Caco-2 (cell line): Measurements from ENCODE around the gene DHFR. TPM values are rescaled to one million over a fixed set of nuclear protein-coding genes. Genes with fewer than 3 reads are reported as not detected.

ENCODE experiments used
- BruUV-seq: library from RNA; stranded (reverse); fragments of 400-500 nt; replicated peaks from 2 replicates; lab custom pipeline; 2021; lab: Mats Ljungman, UMichigan
- CTCF ChIA-PET: fragments of 300-600 bp; sonication (Branson Sonifier 250); formaldehyde crosslinking; loops from one replicate; lab custom pipeline; 2022; ENCODE audit warnings: antibody characterized with exemption; lab: Charles Lee
- POLR2A ChIA-PET: fragments of 300-600 bp; sonication (Branson Sonifier 250); formaldehyde crosslinking; loops from one replicate; lab custom pipeline; 2022; ENCODE audit warnings: antibody characterized with exemption; lab: Charles Lee
- DNase-seq, 2 experiments: peaks; one replicate each; pipeline versions ENCODE4 v3.0.0 to v3.0.0-alpha.2; 2020 to 2022
- H3K27me3 ChIP-seq: replicated peaks from 2 replicates; pipeline ENCODE4 v1.6.0; 2011; ENCODE audit warnings: low read length; ENCODE audit not compliant: control insufficient read depth, insufficient read depth
- H3K36me3 ChIP-seq: 2 replicates; pipeline ENCODE4 v1.5.1; 2011; ENCODE audit warnings: low read length; ENCODE audit not compliant: control insufficient read depth, insufficient read depth
- H3K4me1 ChIP-seq: fragments of 250-450 bp; sonication (Bioruptor Pico); 2 replicates; pipeline ENCODE4 v1.5.1; 2020; ENCODE audit warnings: mild to moderate bottlenecking
- H3K4me3 ChIP-seq: 2 replicates; pipeline ENCODE4 v1.5.1; 2011; ENCODE audit warnings: low read depth, mild to moderate bottlenecking, control low read depth, low read length
- H3K9me3 ChIP-seq: fragments of 250-450 bp; sonication (Bioruptor Pico); 2 replicates; pipeline ENCODE4 v1.5.1; 2020; ENCODE audit warnings: mild to moderate bottlenecking, moderate library complexity
- H3K27ac Mint-ChIP-seq: one replicate; pipeline ENCODE4 v1.8.0; 2022; ENCODE audit warnings: mixed read lengths; ENCODE audit not compliant: unreplicated experiment
- H3K27me3 Mint-ChIP-seq: one replicate; pipeline ENCODE4 v1.8.0; 2022; ENCODE audit warnings: mixed read lengths; ENCODE audit not compliant: insufficient read depth, unreplicated experiment
- H3K36me3 Mint-ChIP-seq: one replicate; pipeline ENCODE4 v1.8.0; 2022; ENCODE audit warnings: mild to moderate bottlenecking, mixed read lengths; ENCODE audit not compliant: insufficient read depth, unreplicated experiment
- H3K4me1 Mint-ChIP-seq: one replicate; pipeline ENCODE4 v1.8.0; 2022; ENCODE audit warnings: low read depth, mixed read lengths; ENCODE audit not compliant: unreplicated experiment
- H3K4me3 Mint-ChIP-seq: one replicate; pipeline ENCODE4 v1.8.0; 2022; ENCODE audit warnings: mild to moderate bottlenecking, moderate library complexity, mixed read lengths; ENCODE audit not compliant: unreplicated experiment
- H3K9me3 Mint-ChIP-seq: one replicate; pipeline ENCODE4 v1.8.0; 2022; ENCODE audit warnings: mixed read lengths; ENCODE audit not compliant: unreplicated experiment
- intact Hi-C: fragments of 100-400 bp; cut with micrococcal nuclease; formaldehyde crosslinking; loops from one replicate; pipeline ENCODE4 v1.10.0; 2022; ENCODE audit not compliant: unreplicated experiment
- total RNA-seq: library from RNA; stranded (reverse); gene quantifications from 2 replicates; pipeline ENCODE4 v1.2.3, GENCODE V29; 2022
- TF ChIP-seq, protein P1 (sequence below), 2 experiments: fragments of 200-600 bp in 1 of 2; IDR thresholded peaks; 1 replicate in 1 of 2; 2 replicates in 1 of 2; pipeline versions ENCODE4 v1.5.1 to v1.8.0; 2011 to 2022; ENCODE audit warnings: antibody characterized with exemption in 1 of 2, control low read depth in 1 of 2, inconsistent platforms in 1 of 2, low read depth in 1 of 2, low read length in 1 of 2, mild to moderate bottlenecking in 1 of 2, moderate library complexity in 1 of 2; ENCODE audit not compliant: insufficient read depth in 1 of 2, severe bottlenecking in 1 of 2, unreplicated experiment in 1 of 2

DHFR gene
- total RNA-seq, 1 experiment from 2014 or later: 57.2 TPM

GRCh38 chr5:80634193-80634592 lies 20.6 kb downstream of the DHFR start:
- Histone ChIP-seq H3K27me3 (no peaks in the 10 kb centered on the region), H3K4me3 (no peak overlapping the region), H3K9me3 (no peaks in the 10 kb centered on the region), H3K4me1 (no peaks in the 10 kb centered on the region), H3K36me3 (no peaks in the 10 kb centered on the region)
- Mint-ChIP-seq H3K27ac (no peak overlapping the region), H3K9me3 (no peaks in the 10 kb centered on the region), H3K4me1 (peaks cover 12% of the 10 kb centered on the region), H3K36me3 (peaks cover 45% of the 10 kb centered on the region), H3K4me3 (no peak overlapping the region), H3K27me3 (no peaks in the 10 kb centered on the region)
- no TSS peak for BruUV-seq
- ChIA-PET POLR2A (no interaction called here), CTCF (no interaction called here)
- TF ChIP-seq, protein P1, sequence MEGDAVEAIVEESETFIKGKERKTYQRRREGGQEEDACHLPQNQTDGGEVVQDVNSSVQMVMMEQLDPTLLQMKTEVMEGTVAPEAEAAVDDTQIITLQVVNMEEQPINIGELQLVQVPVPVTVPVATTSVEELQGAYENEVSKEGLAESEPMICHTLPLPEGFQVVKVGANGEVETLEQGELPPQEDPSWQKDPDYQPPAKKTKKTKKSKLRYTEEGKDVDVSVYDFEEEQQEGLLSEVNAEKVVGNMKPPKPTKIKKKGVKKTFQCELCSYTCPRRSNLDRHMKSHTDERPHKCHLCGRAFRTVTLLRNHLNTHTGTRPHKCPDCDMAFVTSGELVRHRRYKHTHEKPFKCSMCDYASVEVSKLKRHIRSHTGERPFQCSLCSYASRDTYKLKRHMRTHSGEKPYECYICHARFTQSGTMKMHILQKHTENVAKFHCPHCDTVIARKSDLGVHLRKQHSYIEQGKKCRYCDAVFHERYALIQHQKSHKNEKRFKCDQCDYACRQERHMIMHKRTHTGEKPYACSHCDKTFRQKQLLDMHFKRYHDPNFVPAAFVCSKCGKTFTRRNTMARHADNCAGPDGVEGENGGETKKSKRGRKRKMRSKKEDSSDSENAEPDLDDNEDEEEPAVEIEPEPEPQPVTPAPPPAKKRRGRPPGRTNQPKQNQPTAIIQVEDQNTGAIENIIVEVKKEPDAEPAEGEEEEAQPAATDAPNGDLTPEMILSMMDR (IDR thresholded peaks at IDR 0.05; ENCODE audit: insufficient read depth in 1 of 2, low read depth in 1 of 2, low read length in 1 of 2, severe bottlenecking in 1 of 2, unreplicated experiment in 1 of 2): no peak
- intact Hi-C loops: no loop called here
- no peak for DNase-seq

DNA sequence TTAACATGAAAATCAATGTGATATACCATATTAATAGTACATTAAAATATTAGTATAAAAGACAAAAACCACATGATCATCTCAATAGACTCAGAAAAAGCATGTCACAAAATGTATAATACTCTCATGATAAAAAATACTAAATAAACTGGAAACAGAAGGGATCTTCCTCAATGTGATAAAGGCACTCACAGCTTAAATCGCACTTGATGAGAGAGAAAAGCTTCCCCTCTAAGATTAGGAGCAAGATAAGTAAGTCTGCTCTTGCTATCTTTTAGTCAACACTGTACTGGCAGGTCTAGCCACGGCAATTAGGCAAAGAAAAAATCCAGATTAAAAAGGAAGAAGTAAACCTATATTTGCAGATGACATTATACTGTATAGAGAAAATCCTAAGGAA lies 22.1 kb downstream of the DHFR start:
- BruUV-seq: no TSS peak
- ChIA-PET CTCF (no interaction called here), POLR2A (no interaction called here)
- no peaks in the 10 kb centered on the region for H3K9me3 Mint-ChIP-seq
- peaks cover 12% of the 10 kb centered on the region for H3K4me1 Mint-ChIP-seq
- Histone ChIP-seq H3K27me3 (no peaks in the 10 kb centered on the region), H3K36me3 (no peaks in the 10 kb centered on the region), H3K9me3 (no peaks in the 10 kb centered on the region), H3K4me3 (no peak overlapping the region), H3K4me1 (no peaks in the 10 kb centered on the region)
- H3K27ac Mint-ChIP-seq: no peak overlapping the region
- DNase-seq: no peak
- intact Hi-C loops: no loop called here
- H3K36me3 Mint-ChIP-seq: peaks cover 35% of the 10 kb centered on the region
- no peaks in the 10 kb centered on the region for H3K27me3 Mint-ChIP-seq
- H3K4me3 Mint-ChIP-seq: no peak overlapping the region
- TF ChIP-seq, protein P1 (IDR thresholded peaks at IDR 0.05; ENCODE audit: insufficient read depth in 1 of 2, low read depth in 1 of 2, low read length in 1 of 2, severe bottlenecking in 1 of 2, unreplicated experiment in 1 of 2): no peak

DNA sequence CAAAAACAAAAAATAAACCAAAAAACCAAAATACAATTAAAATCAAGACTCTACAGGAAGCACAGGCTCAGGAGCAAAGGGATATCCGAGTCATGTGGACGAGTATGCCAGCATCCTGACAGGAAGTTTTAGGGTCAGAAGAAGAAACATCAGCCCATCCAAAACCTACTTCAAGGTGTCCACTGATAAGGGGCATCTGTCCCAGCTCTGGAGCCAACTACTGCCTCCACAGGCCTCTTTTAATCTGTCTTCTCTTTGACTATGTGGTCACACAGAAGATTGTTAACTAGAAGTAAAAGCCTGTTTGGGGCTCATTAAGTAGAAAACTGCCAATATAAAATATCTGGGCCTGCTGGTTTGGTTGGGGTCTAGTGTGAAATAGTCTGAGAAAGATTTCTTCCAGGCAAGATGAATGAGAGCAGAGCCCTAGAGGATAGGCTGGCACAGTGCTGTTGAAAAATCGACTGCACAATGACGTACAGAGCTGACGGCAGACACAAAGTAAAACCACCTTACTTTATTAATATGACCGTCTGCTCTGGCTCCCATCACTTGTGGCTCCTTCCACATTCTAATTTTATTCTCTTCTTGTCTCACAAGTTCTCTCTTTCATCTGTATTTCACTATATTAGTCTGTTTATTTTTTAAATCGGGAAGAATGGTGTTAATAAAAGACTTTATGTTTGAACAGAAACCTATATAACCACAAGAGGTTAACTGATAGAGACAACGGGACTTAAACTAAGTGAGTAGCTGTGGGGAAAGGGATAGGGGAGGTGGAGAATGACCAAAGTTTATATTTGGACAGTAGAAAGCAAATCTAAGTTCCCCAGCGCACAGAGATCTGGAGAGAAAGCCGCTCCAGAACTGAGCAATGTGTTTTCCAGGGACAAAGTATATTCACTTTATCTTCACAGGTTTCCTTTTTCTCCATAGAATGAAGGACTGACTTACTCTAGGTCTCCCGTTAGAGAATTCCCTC lies 23.2 kb downstream of the DHFR start:
- Mint-ChIP-seq H3K4me3 (no peak overlapping the region), H3K27ac (no peak overlapping the region), H3K27me3 (no peaks in the 10 kb centered on the region), H3K9me3 (no peaks in the 10 kb centered on the region), H3K36me3 (peaks cover 28% of the 10 kb centered on the region), H3K4me1 (peaks cover 12% of the 10 kb centered on the region)
- TF ChIP-seq, protein P1 (IDR thresholded peaks at IDR 0.05; ENCODE audit: insufficient read depth in 1 of 2, low read depth in 1 of 2, low read length in 1 of 2, severe bottlenecking in 1 of 2, unreplicated experiment in 1 of 2): no peak
- H3K4me3 ChIP-seq: no peak overlapping the region
- H3K9me3 ChIP-seq: no peaks in the 10 kb centered on the region
- H3K36me3 ChIP-seq: no peaks in the 10 kb centered on the region
- no TSS peak for BruUV-seq
- CTCF ChIA-PET: no interaction called here
- H3K27me3 ChIP-seq: no peaks in the 10 kb centered on the region
- POLR2A ChIA-PET: no interaction called here
- intact Hi-C loops: no loop called here
- DNase-seq: no peak
- H3K4me1 ChIP-seq: no peaks in the 10 kb centered on the region
